PC-9 (cell line): ENCODE results near the gene MTX1. TPM values are rescaled to one million over a fixed set of nuclear protein-coding genes. Genes with fewer than 3 reads are reported as not detected.

Experiments used
- BruUV-seq: library from RNA; stranded (reverse); fragments of 400-500 nt; replicated peaks from 2 replicates; lab custom pipeline; 2021; lab: Mats Ljungman, UMichigan
- CTCF ChIA-PET: fragments of 300-600 bp; sonication (Branson Sonifier 250); formaldehyde crosslinking; loops from one replicate; lab custom pipeline; 2022; ENCODE audit warnings: antibody characterized with exemption; lab: Charles Lee
- POLR2A ChIA-PET: fragments of 300-600 bp; sonication (Branson Sonifier 250); formaldehyde crosslinking; loops from one replicate; lab custom pipeline; 2022; ENCODE audit warnings: antibody characterized with exemption; ENCODE audit not compliant: unreplicated experiment; lab: Charles Lee
- DNase-seq, 2 experiments: peaks; one replicate each; pipeline versions ENCODE4 v3.0.0 to v3.0.0-alpha.2; 2015 to 2022; ENCODE audit warnings: mixed read lengths in 1 of 2
- H2AFZ ChIP-seq: fragments of 200-600 bp; sonication (generic); 2 replicates; pipeline ENCODE4 v1.8.1; 2017; ENCODE audit warnings: antibody characterized with exemption
- H3F3A ChIP-seq: fragments of 200-600 bp; sonication (generic); 2 replicates; pipeline ENCODE4 v1.8.1; 2017; ENCODE audit warnings: antibody characterized with exemption, mild to moderate bottlenecking, low read depth; ENCODE audit not compliant: insufficient read depth
- H3K27ac ChIP-seq: fragments of 200-600 bp; sonication (generic); 2 replicates; pipeline ENCODE4 v1.6.1; 2016; ENCODE audit warnings: mixed run types
- H3K27me3 ChIP-seq: fragments of 200-600 bp; sonication (generic); 2 replicates; pipeline ENCODE4 v1.6.1; 2016; ENCODE audit warnings: low read depth, mixed run types; ENCODE audit not compliant: insufficient read depth
- H3K36me3 ChIP-seq: fragments of 200-600 bp; sonication (generic); 2 replicates; pipeline ENCODE4 v1.6.1; 2016; ENCODE audit warnings: low read depth, mixed run types
- H3K4me1 ChIP-seq: fragments of 200-600 bp; sonication (generic); replicated peaks from 2 replicates; pipeline ENCODE4 v1.6.1; 2016; ENCODE audit warnings: mixed run types; ENCODE audit not compliant: insufficient read depth
- H3K4me2 ChIP-seq: fragments of 200-600 bp; sonication (generic); 2 replicates; pipeline ENCODE4 v1.6.1; 2017; ENCODE audit warnings: mixed run types
- H3K4me3 ChIP-seq: fragments of 200-600 bp; sonication (generic); 2 replicates; pipeline ENCODE4 v1.6.1; 2016; ENCODE audit warnings: mixed run types
- H3K79me2 ChIP-seq: fragments of 200-600 bp; sonication (generic); 2 replicates; pipeline ENCODE4 v1.6.1; 2017; ENCODE audit warnings: low read depth, mixed run types
- H3K9me2 ChIP-seq: fragments of 200-600 bp; sonication (generic); 2 replicates; pipeline ENCODE4 v1.8.1; 2017; ENCODE audit warnings: mild to moderate bottlenecking; ENCODE audit not compliant: insufficient read depth
- H3K9me3 ChIP-seq: fragments of 200-600 bp; sonication (generic); 2 replicates; pipeline ENCODE4 v1.8.1; 2016; ENCODE audit warnings: low read depth; ENCODE audit not compliant: insufficient read depth
- H4K20me1 ChIP-seq: fragments of 200-600 bp; sonication (generic); 2 replicates; pipeline ENCODE4 v1.8.1; 2017; ENCODE audit not compliant: insufficient read depth
- EZH2 ChIP-seq: fragments of 200-600 bp; sonication (generic); IDR thresholded peaks from 2 replicates; pipeline ENCODE4 v1.8.0; 2017; ENCODE audit warnings: antibody characterized with exemption, low read depth
- intact Hi-C: fragments of 100-400 bp; cut with micrococcal nuclease; formaldehyde crosslinking; loops from one replicate; pipeline ENCODE4 v1.10.0; 2022; ENCODE audit not compliant: unreplicated experiment
- total RNA-seq: library from RNA; stranded (reverse); gene quantifications from 2 replicates; pipeline ENCODE4 v1.2.3, GENCODE V29; 2021
- TF ChIP-seq, protein P1 (sequence below): fragments of 200-600 bp; sonication (generic); conservative IDR thresholded peaks from 2 replicates; pipeline ENCODE4 v1.6.1; 2017; ENCODE audit warnings: mixed run types, antibody characterized with exemption, mild to moderate bottlenecking, moderate library complexity

The MTX1 gene
- total RNA-seq, 1 experiment from 2014 or later: 56.1 TPM

DNA sequence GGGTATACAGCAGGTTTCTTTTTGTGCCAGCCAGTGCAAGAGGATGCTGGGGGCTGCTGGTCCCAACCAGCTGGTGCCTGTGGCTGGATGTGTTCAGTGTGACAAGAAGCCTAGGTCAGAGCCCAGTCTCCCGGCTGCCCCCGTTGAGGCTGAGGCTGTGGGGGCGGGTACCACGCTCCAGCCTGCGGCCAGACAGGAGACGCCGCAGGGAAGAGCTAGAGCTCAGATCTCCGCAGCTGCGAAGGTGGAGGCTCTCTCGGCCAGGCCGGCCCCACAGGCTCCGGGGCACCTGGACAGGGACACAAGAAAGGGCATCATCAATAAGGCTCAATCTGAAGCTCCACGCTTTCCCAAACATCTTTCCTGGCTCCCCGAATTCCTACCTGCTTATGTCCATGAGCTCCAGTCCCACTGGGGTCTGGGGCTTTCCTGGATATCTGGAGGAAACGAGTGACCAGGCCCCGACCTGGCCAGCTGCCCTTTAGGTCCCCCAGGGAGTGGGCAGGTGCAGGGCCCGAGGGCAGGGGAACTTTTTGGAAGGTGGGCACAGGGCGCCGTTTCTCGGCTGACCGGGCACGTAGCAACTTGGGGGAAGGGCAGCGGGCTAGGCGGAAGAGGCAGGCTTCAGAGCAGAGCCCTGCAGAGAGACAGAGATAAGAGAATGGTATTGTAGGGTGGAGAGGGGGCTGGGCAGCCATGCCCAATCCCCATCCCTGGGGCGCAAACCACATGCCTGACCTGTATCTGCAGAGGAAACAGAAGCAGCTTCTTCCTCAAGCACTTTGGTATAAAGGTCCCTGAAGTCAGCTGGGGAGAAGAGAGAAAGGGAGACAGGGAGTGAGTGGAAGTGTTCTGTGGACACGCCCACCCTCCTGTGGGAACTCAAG is 39.4 kb downstream of the MTX1 start:
- H3F3A ChIP-seq: peaks cover 45% of the 10 kb centered on the region
- peaks cover 15% of the 10 kb centered on the region for H3K4me1 ChIP-seq
- no peak overlapping the region for H3K4me2 ChIP-seq
- H3K27me3 ChIP-seq: no peaks in the 10 kb centered on the region
- BruUV-seq: no TSS peak
- no peaks in the 10 kb centered on the region for H4K20me1 ChIP-seq
- POLR2A ChIA-PET: no interaction called here
- H3K9me2 ChIP-seq: no peaks in the 10 kb centered on the region
- H3K79me2 ChIP-seq: 0 out of 2 replicates have a peak, but pooled peaks cover 6% of the 10 kb centered on the region
- no peaks in the 10 kb centered on the region for H3K36me3 ChIP-seq
- no peak overlapping the region for H3K4me3 ChIP-seq
- no peak overlapping the region for H2AFZ ChIP-seq
- intact Hi-C loops: no loop called here
- TF ChIP-seq, protein P1, sequence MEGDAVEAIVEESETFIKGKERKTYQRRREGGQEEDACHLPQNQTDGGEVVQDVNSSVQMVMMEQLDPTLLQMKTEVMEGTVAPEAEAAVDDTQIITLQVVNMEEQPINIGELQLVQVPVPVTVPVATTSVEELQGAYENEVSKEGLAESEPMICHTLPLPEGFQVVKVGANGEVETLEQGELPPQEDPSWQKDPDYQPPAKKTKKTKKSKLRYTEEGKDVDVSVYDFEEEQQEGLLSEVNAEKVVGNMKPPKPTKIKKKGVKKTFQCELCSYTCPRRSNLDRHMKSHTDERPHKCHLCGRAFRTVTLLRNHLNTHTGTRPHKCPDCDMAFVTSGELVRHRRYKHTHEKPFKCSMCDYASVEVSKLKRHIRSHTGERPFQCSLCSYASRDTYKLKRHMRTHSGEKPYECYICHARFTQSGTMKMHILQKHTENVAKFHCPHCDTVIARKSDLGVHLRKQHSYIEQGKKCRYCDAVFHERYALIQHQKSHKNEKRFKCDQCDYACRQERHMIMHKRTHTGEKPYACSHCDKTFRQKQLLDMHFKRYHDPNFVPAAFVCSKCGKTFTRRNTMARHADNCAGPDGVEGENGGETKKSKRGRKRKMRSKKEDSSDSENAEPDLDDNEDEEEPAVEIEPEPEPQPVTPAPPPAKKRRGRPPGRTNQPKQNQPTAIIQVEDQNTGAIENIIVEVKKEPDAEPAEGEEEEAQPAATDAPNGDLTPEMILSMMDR: no peak
- no peak for TF ChIP-seq EZH2
- DNase-seq: no peak
- H3K27ac ChIP-seq: no peak overlapping the region
- no peaks in the 10 kb centered on the region for H3K9me3 ChIP-seq
- CTCF ChIA-PET: no interaction called here

DNA sequence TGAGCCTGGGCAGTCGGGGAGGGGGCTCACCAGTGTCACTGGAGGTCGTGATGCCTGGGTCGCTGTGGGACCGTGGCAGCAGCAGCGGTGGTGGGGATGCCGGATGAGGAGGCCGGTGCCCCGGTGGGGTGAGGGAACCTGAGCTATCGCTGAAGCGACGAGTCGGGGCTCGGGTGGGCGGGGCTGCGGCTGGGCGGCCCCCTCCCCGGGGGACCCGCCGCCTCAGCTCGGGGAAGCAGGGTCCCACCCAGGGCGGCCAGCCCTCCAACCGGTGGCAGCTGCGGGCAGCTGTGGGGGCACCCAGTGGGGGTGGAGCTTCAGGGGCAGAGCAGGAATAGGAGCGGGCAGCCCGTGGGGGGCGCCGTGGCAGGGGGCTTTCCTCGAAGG is 41.7 kb downstream of the MTX1 start:
- BruUV-seq: no TSS peak
- Histone ChIP-seq H3K27me3 (no peaks in the 10 kb centered on the region), H3K9me3 (no peaks in the 10 kb centered on the region), H3K27ac (no peak overlapping the region), H3K36me3 (no peaks in the 10 kb centered on the region), H3F3A (peaks cover 28% of the 10 kb centered on the region), H3K4me2 (no peak overlapping the region), H3K4me1 (peaks cover 18% of the 10 kb centered on the region), H2AFZ (no peak overlapping the region), H3K9me2 (no peaks in the 10 kb centered on the region), H3K79me2 (peaks cover 11% of the 10 kb centered on the region), H3K4me3 (no peak overlapping the region), H4K20me1 (no peaks in the 10 kb centered on the region)
- POLR2A ChIA-PET: interaction anchor here (0.6 kb wide), 1 partner anchor 26 kb away, joined by 10 read pairs; no protein-coding TSS in a partner anchor
- intact Hi-C loops: loop anchor here (2.0 to 10.0 kb wide), 2 partner anchors 75 to 255 kb away; no protein-coding TSS in a partner anchor
- CTCF ChIA-PET: interaction anchor here (0.6 to 1.6 kb wide), 4 partner anchors 23 to 1718 kb away, joined by 3 to 12 read pairs (median 4); partner anchors contain the start of gene CLK2
- TF ChIP-seq, protein P1: no peak
- DNase-seq: no peak

DNA sequence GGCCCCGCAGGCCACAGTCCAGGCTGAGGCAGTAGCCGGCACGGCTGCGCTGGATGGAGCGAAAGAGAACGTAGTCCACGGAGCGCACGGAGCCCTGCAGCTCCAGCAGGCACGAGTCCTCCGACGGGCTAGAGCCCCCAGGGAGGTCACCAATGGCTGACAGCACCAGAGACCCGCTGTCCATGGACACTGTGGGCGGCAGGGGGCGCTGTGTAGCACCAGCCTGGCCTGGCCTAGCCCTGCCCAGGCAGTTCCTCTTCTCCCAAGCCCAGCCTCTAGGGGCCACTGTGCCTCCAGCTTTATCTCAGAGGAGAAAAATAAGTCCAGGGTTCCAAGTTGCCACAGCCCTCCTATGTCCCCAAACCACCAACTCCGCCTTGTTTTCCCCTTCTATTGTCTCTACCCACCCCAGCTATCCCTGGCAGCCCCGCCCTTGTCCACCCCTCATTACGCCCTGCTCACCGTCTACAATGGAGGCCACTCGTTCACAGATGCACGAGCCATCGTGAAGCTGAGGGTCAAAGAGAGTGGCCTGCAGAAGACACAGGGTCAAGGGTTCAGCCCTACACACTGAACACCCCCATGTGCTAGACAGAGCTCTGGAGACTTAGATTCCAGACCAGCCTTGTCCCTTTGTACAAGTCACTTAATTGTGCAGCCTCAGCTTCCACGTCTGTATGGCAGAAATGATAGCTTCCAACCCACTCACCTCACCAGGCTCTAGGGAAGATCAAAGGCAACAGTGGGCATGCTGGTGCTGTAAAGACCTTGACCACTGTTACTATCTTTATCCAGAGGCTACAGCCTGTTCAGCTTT is 42.3 kb downstream of the MTX1 start:
- H3K4me3 ChIP-seq: no peak overlapping the region
- POLR2A ChIA-PET: interaction anchor here (0.6 kb wide), 2 partner anchors 24 to 67 kb away, joined by 3 to 5 read pairs; no protein-coding TSS in a partner anchor
- peaks cover 24% of the 10 kb centered on the region for H3F3A ChIP-seq
- H2AFZ ChIP-seq: no peak overlapping the region
- no peaks in the 10 kb centered on the region for H4K20me1 ChIP-seq
- H3K27ac ChIP-seq: no peak overlapping the region
- BruUV-seq: no TSS peak
- no peaks in the 10 kb centered on the region for H3K27me3 ChIP-seq
- TF ChIP-seq, protein P1: peak; percentile 96
- no peak for TF ChIP-seq EZH2
- CTCF ChIA-PET: interaction anchor here (0.6 to 1.6 kb wide), 11 partner anchors 10 to 476 kb away, joined by 3 to 18 read pairs (median 5); partner anchors contain the start of genes CLK2 and THBS3
- no peak overlapping the region for H3K4me2 ChIP-seq
- intact Hi-C loops: loop anchor here (2.0 to 10.0 kb wide), 2 partner anchors 74 to 254 kb away; no protein-coding TSS in a partner anchor
- peaks cover 11% of the 10 kb centered on the region for H3K79me2 ChIP-seq
- H3K4me1 ChIP-seq: peaks cover 13% of the 10 kb centered on the region
- H3K9me3 ChIP-seq: no peaks in the 10 kb centered on the region
- peak; percentile 70 to 88 for DNase-seq
- no peaks in the 10 kb centered on the region for H3K9me2 ChIP-seq
- H3K36me3 ChIP-seq: no peaks in the 10 kb centered on the region
